NCI-H2196 (cell line): ENCODE measurements around the gene PDE3A.
"Not testable (repeated sequence)": the region's sequence is repeated elsewhere in the genome, so short reads cannot be mapped to it uniquely, and the experiment has no call there.

Experiments used
- DNase-seq: peaks from one replicate; lab custom pipeline; 2025; ENCODE audit not compliant: unreplicated experiment; lab: John Stamatoyannopoulos, UW

The PDE3A gene

GRCh38 chr12:20546267-20546666 lies 177.9 kb downstream of the PDE3A start:
- no peak for DNase-seq

- DNase-seq: no peak
Measured at GRCh38 chr12:20547816-20548575, 179.7 kb downstream of the PDE3A start.

DNA sequence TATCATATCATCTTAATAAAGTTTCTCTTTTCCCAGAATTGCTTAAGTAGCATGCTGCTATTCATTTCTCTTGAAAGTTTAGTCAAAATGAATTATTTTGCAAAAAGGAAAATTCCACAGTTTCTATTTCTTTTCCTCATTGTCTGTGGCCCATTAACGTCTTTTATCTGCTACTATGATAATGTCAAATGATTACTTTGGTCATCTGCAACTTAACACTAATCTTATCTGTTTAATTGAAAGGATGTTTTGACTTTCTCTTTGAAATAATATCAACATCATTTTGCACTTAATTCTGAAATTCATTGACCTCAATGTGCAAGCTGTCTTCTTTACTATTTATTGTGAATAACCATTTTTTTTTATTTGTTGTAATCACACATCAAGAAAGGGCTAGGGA lies 180.3 kb downstream of the PDE3A start:
- no peak for DNase-seq

DNA sequence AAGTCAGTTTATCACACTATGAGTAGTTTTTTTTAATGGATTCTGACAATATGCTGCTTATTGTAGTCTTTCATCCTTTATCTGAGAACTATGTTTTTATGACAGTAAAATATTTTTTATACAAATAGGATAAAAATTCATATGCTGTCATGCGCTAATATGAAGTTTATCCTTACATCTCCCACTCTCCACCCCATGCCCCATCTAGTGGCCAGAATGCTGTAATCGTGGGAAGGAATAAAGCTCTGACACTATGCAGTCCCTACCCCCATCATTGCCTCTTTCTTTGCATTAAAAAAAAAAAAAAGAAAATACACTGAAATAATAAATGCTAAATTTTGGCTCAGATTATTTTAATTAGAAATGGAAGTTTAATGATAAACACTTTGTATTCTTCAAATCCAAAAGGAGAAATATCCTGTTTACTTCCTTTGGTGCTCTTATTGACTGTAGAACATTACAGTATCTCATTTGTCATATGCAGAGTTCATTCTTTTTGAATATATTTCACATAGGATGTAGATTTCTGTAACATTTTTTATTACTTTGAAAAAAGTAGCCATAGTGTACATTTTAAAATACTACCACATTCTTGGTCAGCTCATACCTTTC lies 180.9 kb downstream of the PDE3A start:
- DNase-seq: no peak

- not testable (repeated sequence) for DNase-seq
Measured at GRCh38 chr12:20551742-20552442, 183.6 kb downstream of the PDE3A start.

DNA sequence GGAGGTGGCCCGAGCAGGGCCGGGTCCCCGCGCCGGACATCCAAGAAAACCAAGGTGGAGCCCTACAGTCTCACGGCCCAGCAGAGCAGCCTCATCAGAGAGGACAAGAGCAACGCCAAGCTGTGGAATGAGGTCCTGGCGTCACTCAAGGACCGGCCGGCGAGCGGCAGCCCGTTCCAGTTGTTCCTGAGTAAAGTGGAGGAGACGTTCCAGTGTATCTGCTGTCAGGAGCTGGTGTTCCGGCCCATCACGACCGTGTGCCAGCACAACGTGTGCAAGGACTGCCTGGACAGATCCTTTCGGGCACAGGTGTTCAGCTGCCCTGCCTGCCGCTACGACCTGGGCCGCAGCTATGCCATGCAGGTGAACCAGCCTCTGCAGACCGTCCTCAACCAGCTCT lies 184.2 kb downstream of the PDE3A start:
- DNase-seq: not testable (repeated sequence)

DNA sequence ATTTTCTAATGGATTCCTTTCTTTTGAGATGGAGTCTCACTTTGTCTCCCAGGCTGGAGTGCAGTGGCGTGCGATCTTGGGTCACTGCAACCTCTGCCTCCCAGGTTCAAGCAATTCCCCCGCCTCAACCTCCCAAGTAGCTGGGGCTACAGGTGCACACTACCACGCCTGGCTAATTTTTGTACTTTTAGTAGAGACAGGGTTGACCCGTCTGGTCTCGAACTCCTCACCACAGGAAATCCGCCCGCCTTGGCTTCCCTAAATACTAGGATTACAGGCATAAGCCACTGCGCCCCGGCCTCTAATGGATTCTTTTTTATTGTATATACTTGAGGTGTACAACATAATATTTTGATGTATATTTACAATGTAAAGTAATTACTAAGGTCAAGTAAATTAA lies 186.7 kb downstream of the PDE3A start:
- no peak for DNase-seq

GRCh38 chr12:20555771-20556170 lies 187.4 kb downstream of the PDE3A start:
- DNase-seq: no peak

DNA sequence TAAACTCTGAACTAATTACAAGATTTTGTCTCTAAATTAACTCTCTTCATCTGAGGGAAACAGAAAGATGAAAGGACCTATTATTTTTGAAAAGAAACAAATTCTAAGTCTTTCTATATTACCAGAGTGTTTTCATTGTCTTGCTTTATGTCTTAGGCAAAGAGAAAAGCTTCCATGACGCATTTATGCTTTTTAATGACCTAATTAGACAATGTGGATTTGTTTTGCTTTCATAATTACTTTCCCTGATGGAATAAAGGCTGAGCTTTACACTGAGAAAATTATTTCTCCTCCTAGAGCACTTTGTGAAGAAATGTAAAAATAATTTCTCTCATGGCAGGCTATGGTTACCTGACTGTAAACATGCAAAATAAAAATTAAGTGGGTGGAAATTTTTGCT lies 188.8 kb downstream of the PDE3A start:
- DNase-seq: no peak

DNA sequence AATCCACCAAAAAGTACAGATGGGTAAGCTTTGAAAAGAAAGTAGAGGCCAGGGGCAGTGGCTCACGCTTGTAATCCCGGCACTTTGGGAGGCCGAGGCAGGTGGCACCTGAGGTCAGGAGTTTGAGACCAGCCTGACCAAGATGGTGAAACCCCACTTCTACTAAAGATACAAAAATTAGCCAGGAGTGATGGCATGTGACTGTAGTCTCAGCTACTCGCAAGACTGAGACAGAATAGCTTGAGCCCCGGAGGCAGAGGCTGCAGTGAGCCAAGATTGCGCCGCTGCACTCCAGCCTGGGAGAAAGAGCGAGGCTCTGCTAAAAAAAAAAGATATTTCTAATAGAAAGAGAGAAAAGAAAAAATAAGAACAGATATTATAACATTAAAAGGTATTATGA lies 192.6 kb downstream of the PDE3A start:
- no peak for DNase-seq

- DNase-seq: no peak
Measured at GRCh38 chr12:20561871-20562270, 193.5 kb downstream of the PDE3A start.

- DNase-seq: no peak
Measured at GRCh38 chr12:20567413-20567812, 199.1 kb downstream of the PDE3A start.

DNA sequence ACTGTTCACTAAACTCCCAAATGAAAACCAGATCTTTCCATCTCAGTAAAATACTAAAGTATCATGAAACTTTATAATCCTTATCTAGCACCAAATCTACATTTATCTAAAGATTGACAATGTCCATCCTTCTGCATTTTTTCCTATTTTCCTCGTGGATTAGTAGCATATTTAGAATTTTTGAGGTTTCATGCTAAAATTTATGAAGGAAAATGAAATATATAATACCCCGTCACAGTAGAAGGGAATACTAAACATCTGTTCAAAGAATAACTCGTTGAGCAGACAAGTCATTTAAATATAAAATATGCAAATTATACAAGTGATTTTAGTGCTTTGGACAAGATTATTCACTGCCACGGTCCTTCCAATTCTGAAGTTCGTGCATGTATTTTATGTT lies 204.1 kb downstream of the PDE3A start:
- no peak for DNase-seq

- no peak for DNase-seq
Measured at GRCh38 chr12:20576528-20576927, 208.2 kb downstream of the PDE3A start.

- no peak for DNase-seq
Measured at GRCh38 chr12:20577054-20577453, 208.7 kb downstream of the PDE3A start.

DNA sequence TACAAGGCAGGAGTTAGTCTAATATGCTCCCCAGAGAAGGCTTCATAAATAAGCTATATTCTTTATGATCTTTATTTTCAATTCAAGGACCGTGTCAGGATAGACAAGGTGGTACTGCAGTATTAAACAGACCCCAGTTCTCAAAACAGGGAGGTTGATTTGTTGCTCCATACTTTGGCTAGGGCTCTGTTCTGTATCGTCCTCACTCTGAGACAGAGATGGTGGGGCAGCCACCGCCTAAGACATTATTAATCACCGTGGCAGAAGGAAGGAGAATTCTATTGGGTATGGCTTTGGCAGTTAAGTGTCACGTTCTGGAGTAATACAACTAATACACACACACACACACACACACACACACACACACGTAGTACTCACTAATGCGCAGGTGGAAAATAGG lies 209.8 kb downstream of the PDE3A start:
- no peak for DNase-seq

DNA sequence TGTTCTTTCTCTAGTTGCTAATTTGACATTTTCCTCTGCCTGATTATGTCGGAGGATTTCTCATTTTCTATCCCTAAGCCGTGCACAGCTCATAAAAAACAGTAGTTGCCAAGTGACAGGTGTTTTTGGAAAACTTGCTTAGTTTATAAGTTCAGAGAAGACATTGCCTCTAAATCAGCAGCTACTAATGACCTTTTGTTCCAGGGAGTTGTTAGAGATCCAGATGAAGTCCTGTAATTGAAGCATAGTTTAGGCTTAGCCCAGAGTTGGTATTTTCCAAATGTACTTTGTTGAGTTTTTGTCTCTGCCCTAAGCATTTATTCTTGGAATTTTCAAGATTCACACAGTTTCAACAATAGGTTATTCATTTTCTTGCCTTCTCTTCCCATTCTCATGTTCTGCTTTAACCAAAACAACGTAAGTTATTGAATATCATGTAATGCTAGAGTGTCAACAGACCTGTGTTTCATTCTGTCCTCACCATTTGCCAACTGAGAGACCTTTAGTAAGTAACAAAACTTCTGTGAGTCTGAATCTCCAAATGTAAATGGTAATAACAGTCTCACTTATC lies 216.8 kb downstream of the PDE3A start:
- DNase-seq: no peak

DNA sequence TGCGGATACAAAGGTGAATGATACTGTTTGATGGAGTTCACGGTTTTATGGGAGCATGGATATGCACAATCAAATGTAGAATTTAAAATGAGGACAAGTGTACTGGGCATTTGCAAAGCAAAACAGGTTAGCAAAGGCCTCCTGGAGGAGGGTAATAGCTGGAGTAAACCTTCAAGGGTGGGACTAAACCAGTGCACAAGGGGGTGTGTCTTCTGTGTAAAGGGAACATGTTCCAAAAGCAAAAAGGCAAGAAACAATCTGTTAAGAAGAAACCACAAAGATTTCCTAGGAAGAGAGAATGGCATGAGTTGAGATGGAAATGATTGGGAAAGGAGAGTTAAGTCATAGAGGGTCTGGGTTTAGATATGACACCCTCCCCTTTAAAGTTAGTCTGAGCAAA lies 217.6 kb downstream of the PDE3A start:
- DNase-seq: no peak

DNA sequence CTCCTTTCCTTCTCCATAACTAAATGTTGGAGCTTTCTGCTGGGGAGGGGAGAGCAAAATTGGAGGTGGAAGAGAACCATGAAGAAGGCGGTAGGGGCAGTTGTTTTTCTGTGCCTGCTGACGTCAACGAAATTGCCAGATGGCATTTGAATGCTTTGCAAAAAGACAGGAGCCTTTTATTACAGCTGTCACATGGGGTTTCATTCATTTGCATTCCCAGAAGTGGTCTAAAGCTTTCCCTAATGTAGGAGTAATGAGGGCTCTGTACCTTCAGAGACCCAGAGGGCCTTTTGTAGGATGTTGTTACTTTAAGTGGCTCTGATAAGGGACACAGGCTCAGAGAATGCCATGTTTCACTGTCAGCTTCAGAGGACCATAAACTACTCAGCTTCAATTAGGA lies 219.7 kb downstream of the PDE3A start:
- DNase-seq: no peak

DNA sequence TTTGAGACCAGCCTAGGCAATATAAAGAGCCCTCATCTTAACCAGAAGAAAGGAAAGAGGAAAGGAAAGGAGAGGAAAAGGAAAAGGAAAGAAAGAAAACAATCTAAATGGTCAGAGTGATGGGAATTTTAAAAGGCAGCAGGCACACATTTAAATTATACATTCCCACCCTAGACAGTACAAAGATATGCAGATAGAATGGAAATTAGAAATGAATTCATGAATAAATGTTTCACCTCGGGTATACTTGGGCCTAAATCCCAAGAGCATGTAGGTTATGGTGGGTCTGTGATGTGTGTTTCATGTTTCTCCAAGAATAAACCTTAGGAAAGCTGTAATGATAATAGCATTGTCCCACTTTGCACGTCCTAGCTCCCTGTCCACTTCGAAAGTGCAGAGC lies 222.2 kb downstream of the PDE3A start:
- DNase-seq: no peak

- DNase-seq: no peak
Measured at GRCh38 chr12:20592556-20592955, 224.2 kb downstream of the PDE3A start.

GRCh38 chr12:20593611-20594010 lies 225.3 kb downstream of the PDE3A start:
- DNase-seq: no peak
